DMS 273 (cell line): Measurements from ENCODE around the gene LANCL3.
A peak's percentile ranks its signal among the peaks of the same experiment; 100 is the strongest.

Experiments
- DNase-seq: peaks from one replicate; lab custom pipeline; 2025; ENCODE audit not compliant: unreplicated experiment; lab: John Stamatoyannopoulos, UW

The LANCL3 gene

GRCh38 chrX:37678574-37678973 lies 107.1 kb downstream of the LANCL3 start:
- DNase-seq, result no peak

GRCh38 chrX:37679230-37679629 lies 107.8 kb downstream of the LANCL3 start:
- DNase-seq, result no peak

- no peak for DNase-seq
Observed at GRCh38 chrX:37679888-37680287, 108.4 kb downstream of the LANCL3 start.

GRCh38 chrX:37684426-37684825 lies 113.0 kb downstream of the LANCL3 start:
- peak; percentile 20 for DNase-seq

- no peak for DNase-seq
Observed at GRCh38 chrX:37684973-37685372, 113.5 kb downstream of the LANCL3 start.

- DNase-seq, result peak; percentile 87
Observed at GRCh38 chrX:37685381-37686359, 114.2 kb downstream of the LANCL3 start, which contains the start of gene XK. Gene XK, plus strand, starts transcription at chrX:37685791. Its CDS starts 171 bp downstream, at chrX:37685962.

- no peak for DNase-seq
Observed at GRCh38 chrX:37686369-37686995, 115.0 kb downstream of the LANCL3 start.

- no peak for DNase-seq
Observed at GRCh38 chrX:37686996-37687395, 115.5 kb downstream of the LANCL3 start.

GRCh38 chrX:37690119-37690518 lies 118.7 kb downstream of the LANCL3 start:
- no peak for DNase-seq

- no peak for DNase-seq
Observed at GRCh38 chrX:37692918-37693317, 121.5 kb downstream of the LANCL3 start.

GRCh38 chrX:37697169-37697760 lies 125.8 kb downstream of the LANCL3 start:
- no peak for DNase-seq

- peak; percentile 58 for DNase-seq
Observed at GRCh38 chrX:37701588-37701987, 130.1 kb downstream of the LANCL3 start.

- DNase-seq, result no peak
Observed at GRCh38 chrX:37711991-37712390, 140.5 kb downstream of the LANCL3 start.

GRCh38 chrX:37712458-37712857 lies 141.0 kb downstream of the LANCL3 start:
- DNase-seq, result no peak

- DNase-seq, result no peak
Observed at GRCh38 chrX:37714479-37714878, 143.0 kb downstream of the LANCL3 start.

- no peak for DNase-seq
Observed at GRCh38 chrX:37716602-37717001, 145.1 kb downstream of the LANCL3 start.

- no peak for DNase-seq
Observed at GRCh38 chrX:37717708-37718107, 146.2 kb downstream of the LANCL3 start.

GRCh38 chrX:37722595-37722994 lies 151.1 kb downstream of the LANCL3 start:
- DNase-seq, result no peak

- no peak for DNase-seq
Observed at GRCh38 chrX:37726346-37726745, 154.9 kb downstream of the LANCL3 start.
